OCI-LY1 (cell line): ENCODE measurements around the gene AGO1.
"Not testable (repeated sequence)": the region's sequence is repeated elsewhere in the genome, so short reads cannot be mapped to it uniquely, and the experiment has no call there.

Experiments used
- H2AFZ ChIP-seq: fragments of 200-600 bp; sonication (generic), shearing (Covaris generic); 2 replicates; pipeline ENCODE4 v1.6.0; 2014; ENCODE audit warnings: antibody characterized with exemption, mild to moderate bottlenecking, low read length
- H3F3A ChIP-seq: fragments of 200-600 bp; sonication (generic), shearing (Covaris generic); 2 replicates; pipeline ENCODE4 v1.6.0; 2014; ENCODE audit warnings: mild to moderate bottlenecking, antibody characterized with exemption, low read length, moderate library complexity; ENCODE audit not compliant: insufficient read depth
- H3K27ac ChIP-seq: fragments of 200-600 bp; sonication (generic); 2 replicates; pipeline ENCODE4 v1.5.1; 2014; ENCODE audit warnings: low read length, mixed run types, mild to moderate bottlenecking, low read depth; ENCODE audit not compliant: poor library complexity, severe bottlenecking
- H3K27me3 ChIP-seq: fragments of 200-600 bp; sonication (generic); 2 replicates; pipeline ENCODE4 v1.6.0; 2014; ENCODE audit warnings: antibody characterized with exemption, mild to moderate bottlenecking, low read length, moderate library complexity; ENCODE audit not compliant: insufficient read depth
- H3K36me3 ChIP-seq: fragments of 200-600 bp; sonication (generic); 2 replicates; pipeline ENCODE4 v1.6.1; 2014; ENCODE audit warnings: mild to moderate bottlenecking, antibody characterized with exemption, low read length, moderate library complexity, mixed read lengths; ENCODE audit not compliant: insufficient read depth
- H3K4me1 ChIP-seq: fragments of 200-600 bp; sonication (generic); 2 replicates; pipeline ENCODE4 v1.5.1; 2014; ENCODE audit warnings: mild to moderate bottlenecking, low read length, moderate library complexity; ENCODE audit not compliant: insufficient read depth, severe bottlenecking
- H3K4me2 ChIP-seq: fragments of 200-600 bp; sonication (generic), shearing (Covaris generic); 2 replicates; pipeline ENCODE4 v1.6.1; 2014; ENCODE audit warnings: low read length
- H3K4me3 ChIP-seq: fragments of 200-600 bp; sonication (generic); 2 replicates; pipeline ENCODE4 v1.5.1; 2014; ENCODE audit warnings: low read length, low read depth, mild to moderate bottlenecking, mixed read lengths; ENCODE audit not compliant: poor library complexity, severe bottlenecking
- H3K79me2 ChIP-seq: fragments of 200-600 bp; shearing (Covaris generic); 2 replicates; pipeline ENCODE4 v1.6.1; 2016; ENCODE audit warnings: mixed run types, low read length, mixed read lengths; ENCODE audit not compliant: insufficient read depth
- H3K9ac ChIP-seq: fragments of 200-600 bp; sonication (generic), shearing (Covaris generic); 2 replicates; pipeline ENCODE4 v1.6.1; 2014; ENCODE audit warnings: mild to moderate bottlenecking, low read length, mixed read lengths
- H3K9me2 ChIP-seq: fragments of 200-600 bp; sonication (generic), shearing (Covaris generic); 2 replicates; pipeline ENCODE4 v1.6.1; 2014; ENCODE audit warnings: low read depth, mild to moderate bottlenecking, low read length, mixed read lengths
- H3K9me3 ChIP-seq: fragments of 200-600 bp; shearing (Covaris generic); 2 replicates; pipeline ENCODE4 v1.6.1; 2014; ENCODE audit warnings: low read length, mixed read lengths
- H4K20me1 ChIP-seq: fragments of 200-600 bp; sonication (generic), shearing (Covaris generic); 2 replicates; pipeline ENCODE4 v1.6.0; 2016; ENCODE audit warnings: mild to moderate bottlenecking, low read length; ENCODE audit not compliant: insufficient read depth
- CTCF ChIP-seq: fragments of 200-600 bp; sonication (generic), shearing (Covaris generic); IDR thresholded peaks from 2 replicates; pipeline ENCODE4 v1.5.1; 2017; ENCODE audit warnings: mild to moderate bottlenecking, antibody characterized with exemption, low read length, moderate library complexity, mixed read lengths
- EZH2 ChIP-seq: fragments of 200-600 bp; sonication (generic), shearing (Covaris generic); IDR thresholded peaks from 2 replicates; pipeline ENCODE4 v1.8.0; 2017; ENCODE audit warnings: borderline replicate concordance, mixed run types, mild to moderate bottlenecking, antibody characterized with exemption, low read length, moderate library complexity, mixed read lengths

The AGO1 gene

DNA sequence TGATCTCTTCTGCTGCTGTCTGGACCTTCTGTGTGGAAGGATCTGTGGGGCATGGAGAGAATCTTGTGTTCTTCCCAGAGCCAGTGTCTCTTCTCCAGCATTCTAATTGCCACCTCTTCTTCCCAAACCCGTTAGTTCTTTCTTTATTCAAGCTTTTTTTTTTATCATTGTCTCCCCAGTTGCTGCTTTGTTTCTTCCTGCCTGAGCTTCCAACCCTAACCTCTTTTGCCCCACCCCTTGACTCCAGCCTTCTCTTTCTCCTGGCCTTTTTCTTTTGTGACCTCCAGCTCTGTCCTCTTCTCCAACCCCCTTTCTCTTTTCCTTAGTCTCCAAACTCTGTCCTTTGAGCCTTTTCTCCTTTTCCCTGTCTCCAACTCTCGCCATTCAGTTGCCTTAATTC is 4.5 kb downstream of the AGO1 start:
- H3K9me3 ChIP-seq = no peaks in the 10 kb centered on the region
- no peaks in the 10 kb centered on the region for H3K27me3 ChIP-seq
- H3K27ac ChIP-seq = peak overlapping the region; percentile 58
- peaks cover 32% of the 10 kb centered on the region for H3K4me1 ChIP-seq
- H3K36me3 ChIP-seq = peaks cover 29% of the 10 kb centered on the region
- peaks cover 4% of the 10 kb centered on the region; the same call in 1 of the 2 replicates for H3F3A ChIP-seq
- no peak overlapping the region; the same call in 1 of the 2 replicates for H3K9ac ChIP-seq
- no peak for TF ChIP-seq CTCF
- TF ChIP-seq EZH2 = no peak
- H2AFZ ChIP-seq = no peak overlapping the region
- H3K4me3 ChIP-seq = no peak overlapping the region
- H3K4me2 ChIP-seq = 0 out of 2 replicates have a peak overlapping the region, but pooled peaks have one; percentile 41
- H3K9me2 ChIP-seq = no peaks in the 10 kb centered on the region
- peaks cover 4% of the 10 kb centered on the region; the same call in 1 of the 2 replicates for H3K79me2 ChIP-seq
- H4K20me1 ChIP-seq = no peaks in the 10 kb centered on the region

DNA sequence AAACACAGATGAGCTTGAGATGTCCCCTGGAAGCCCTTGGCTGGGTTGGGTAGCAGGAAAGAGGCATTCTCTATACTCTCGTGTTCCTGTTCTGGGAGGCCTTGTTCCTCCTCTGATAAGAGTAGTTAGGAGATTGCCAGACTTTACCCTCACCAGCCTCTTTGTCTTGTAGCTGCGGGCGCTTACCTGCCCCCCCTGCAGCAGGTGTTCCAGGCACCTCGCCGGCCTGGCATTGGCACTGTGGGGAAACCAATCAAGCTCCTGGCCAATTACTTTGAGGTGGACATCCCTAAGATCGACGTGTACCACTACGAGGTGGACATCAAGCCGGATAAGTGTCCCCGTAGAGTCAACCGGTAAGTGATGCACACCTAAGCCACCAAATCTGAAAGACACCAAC is 5.2 kb downstream of the AGO1 start:
- Histone ChIP-seq H3K4me3 (no peak overlapping the region), H3K36me3 (peaks cover 37% of the 10 kb centered on the region), H3K4me1 (peaks cover 29% of the 10 kb centered on the region), H3K79me2 (peaks cover 4% of the 10 kb centered on the region; the same call in 1 of the 2 replicates), H4K20me1 (no peaks in the 10 kb centered on the region), H3K4me2 (no peak overlapping the region), H3F3A (peaks cover 4% of the 10 kb centered on the region; the same call in 1 of the 2 replicates), H3K27me3 (no peaks in the 10 kb centered on the region), H3K9me2 (no peaks in the 10 kb centered on the region), H3K27ac (no peak overlapping the region), H3K9me3 (no peaks in the 10 kb centered on the region), H3K9ac (no peak overlapping the region), H2AFZ (no peak overlapping the region)
- TF ChIP-seq EZH2 = no peak
- TF ChIP-seq CTCF = no peak

- H3K9ac ChIP-seq, H2AFZ ChIP-seq, H3K4me2 ChIP-seq, H4K20me1 ChIP-seq, H3K9me3 ChIP-seq, H3F3A ChIP-seq, H3K79me2 ChIP-seq, H3K27ac ChIP-seq, H3K9me2 ChIP-seq, H3K4me3 ChIP-seq, H3K27me3 ChIP-seq: not testable (repeated sequence)
- Histone ChIP-seq H3K4me1 (peaks cover 33% of the 10 kb centered on the region), H3K36me3 (peaks cover 44% of the 10 kb centered on the region)
Measured at GRCh38 chr1:35888981-35889380, 6.0 kb downstream of the AGO1 start.
